Measurements from ENCODE around the gene CASP9.
"Not testable (repeated sequence)": the region's sequence is repeated elsewhere in the genome, so short reads cannot be mapped to it uniquely, and the experiment has no call there.

Gene CASP9

DNA sequence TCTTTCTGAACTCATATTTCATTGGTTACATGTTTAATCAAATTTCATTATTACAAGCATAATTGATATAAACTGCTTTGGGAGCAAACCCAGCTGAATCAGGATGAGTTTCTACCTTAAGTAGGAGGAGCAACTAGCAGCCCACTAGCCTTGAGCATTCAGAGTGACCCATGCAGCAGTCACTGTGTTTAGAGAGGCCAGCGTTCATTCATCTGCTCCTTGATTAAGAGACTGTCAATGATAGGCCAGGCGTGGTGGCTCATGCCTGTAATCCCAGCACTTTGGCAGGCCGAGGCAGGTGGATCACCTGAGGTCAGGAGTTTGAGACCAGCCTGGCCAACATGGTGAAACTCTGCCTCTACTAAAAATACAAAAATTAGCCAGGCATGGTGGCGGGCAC, 65.6 kb downstream of the CASP9 start:
- H3K27me3 ChIP-seq (ENCODE audit: control insufficient read depth in 1 of 2, insufficient read depth in 2 of 2, low read length in 2 of 2); H3K27ac ChIP-seq (ENCODE audit: low read depth, low read length); H3K36me3 ChIP-seq (ENCODE audit: control insufficient read depth in 1 of 2, insufficient read depth in 2 of 2, low read length in 2 of 2); H3K4me3 ChIP-seq (ENCODE audit: low read depth in 1 of 2, low read length in 2 of 2); H3K4me1 ChIP-seq (ENCODE audit: control insufficient read depth in 1 of 2, insufficient read depth in 2 of 2, low read length in 2 of 2); H3K9me3 ChIP-seq (ENCODE audit: control insufficient read depth in 1 of 2, low read length in 2 of 2); H3K9ac ChIP-seq (ENCODE audit: low read depth in 1 of 2, low read length in 2 of 2): not testable (repeated sequence)

DNA sequence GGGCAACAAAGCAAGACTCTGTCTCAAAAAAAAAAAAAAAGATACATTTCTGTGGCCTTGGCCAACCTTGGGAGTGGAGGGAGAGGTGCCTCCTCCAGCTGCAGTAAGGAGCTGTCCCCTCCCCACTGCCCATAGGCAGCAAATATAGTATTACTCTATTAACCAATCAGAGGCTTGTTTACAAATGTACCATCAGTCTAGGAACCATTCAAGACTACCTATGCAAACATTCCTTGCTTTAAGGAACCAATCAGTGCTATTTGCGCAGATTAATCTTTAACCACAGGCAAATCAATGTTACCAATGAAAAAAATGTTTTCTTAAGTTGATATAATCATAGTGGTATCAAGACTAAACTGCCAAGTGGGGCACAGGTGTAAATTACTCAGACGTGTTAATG, 66.4 kb downstream of the CASP9 start:
- H3K9ac ChIP-seq (ENCODE audit: low read depth in 1 of 2, low read length in 2 of 2), result no peak overlapping the region
- H3K4me3 ChIP-seq (ENCODE audit: low read depth in 1 of 2, low read length in 2 of 2), result no peak overlapping the region
- H3K9me3 ChIP-seq (ENCODE audit: control insufficient read depth in 1 of 2, low read length in 2 of 2), result no peaks in the 10 kb centered on the region
- H3K36me3 ChIP-seq (ENCODE audit: control insufficient read depth in 1 of 2, insufficient read depth in 2 of 2, low read length in 2 of 2), result no peaks in the 10 kb centered on the region
- H3K4me1 ChIP-seq (ENCODE audit: control insufficient read depth in 1 of 2, insufficient read depth in 2 of 2, low read length in 2 of 2), result no peaks in the 10 kb centered on the region
- H3K27ac ChIP-seq (ENCODE audit: low read depth, low read length), result no peak overlapping the region
- no peaks in the 10 kb centered on the region for H3K27me3 ChIP-seq (ENCODE audit: control insufficient read depth in 1 of 2, insufficient read depth in 2 of 2, low read length in 2 of 2)

- Histone ChIP-seq H3K27ac (ENCODE audit: low read depth, low read length) (no peak within 1 kb of the TSS), H3K4me1 (ENCODE audit: control insufficient read depth in 1 of 2, insufficient read depth in 2 of 2, low read length in 2 of 2) (no peaks in the 10 kb centered on the region), H3K36me3 (ENCODE audit: control insufficient read depth in 1 of 2, insufficient read depth in 2 of 2, low read length in 2 of 2) (no peaks in the 10 kb centered on the region), H3K9ac (ENCODE audit: low read depth in 1 of 2, low read length in 2 of 2) (no peak within 1 kb of the TSS), H3K27me3 (ENCODE audit: control insufficient read depth in 1 of 2, insufficient read depth in 2 of 2, low read length in 2 of 2) (no peaks in the 10 kb centered on the region), H3K9me3 (ENCODE audit: control insufficient read depth in 1 of 2, low read length in 2 of 2) (no peaks in the 10 kb centered on the region), H3K4me3 (ENCODE audit: low read depth in 1 of 2, low read length in 2 of 2) (no peak within 1 kb of the TSS)
Measured at GRCh38 chr1:15456313-15456954, 67.6 kb downstream of the CASP9 start, which contains the start of gene CELA2A. Gene CELA2A (plus strand): TSS chr1:15456732. CDS start chr1:15456754, 22 bp downstream.

DNA sequence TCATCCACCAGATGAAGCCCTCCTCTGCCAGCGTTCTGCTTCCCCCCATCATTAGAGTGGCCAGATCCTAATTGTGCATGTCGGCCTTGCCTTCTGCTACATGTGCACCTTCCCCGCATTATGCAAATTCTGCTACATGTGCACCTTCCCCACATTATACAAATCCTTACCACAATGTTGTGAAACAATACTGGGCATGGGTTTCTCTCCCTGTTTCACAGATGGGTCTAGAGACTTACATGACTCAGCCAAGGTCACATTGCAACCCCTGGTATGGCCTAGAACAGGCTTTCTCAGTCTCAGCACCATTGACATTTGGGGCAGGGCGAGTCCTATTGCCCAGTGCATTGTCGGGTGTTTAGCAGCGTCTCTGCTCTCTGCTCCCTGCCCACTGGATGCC, 68.5 kb downstream of the CASP9 start:
- H3K27ac ChIP-seq (ENCODE audit: low read depth, low read length), result no peak overlapping the region
- no peaks in the 10 kb centered on the region for H3K27me3 ChIP-seq (ENCODE audit: control insufficient read depth in 1 of 2, insufficient read depth in 2 of 2, low read length in 2 of 2)
- H3K9me3 ChIP-seq (ENCODE audit: control insufficient read depth in 1 of 2, low read length in 2 of 2), result no peaks in the 10 kb centered on the region
- no peaks in the 10 kb centered on the region for H3K36me3 ChIP-seq (ENCODE audit: control insufficient read depth in 1 of 2, insufficient read depth in 2 of 2, low read length in 2 of 2)
- no peak overlapping the region for H3K9ac ChIP-seq (ENCODE audit: low read depth in 1 of 2, low read length in 2 of 2)
- no peaks in the 10 kb centered on the region for H3K4me1 ChIP-seq (ENCODE audit: control insufficient read depth in 1 of 2, insufficient read depth in 2 of 2, low read length in 2 of 2)
- H3K4me3 ChIP-seq (ENCODE audit: low read depth in 1 of 2, low read length in 2 of 2), result no peak overlapping the region

DNA sequence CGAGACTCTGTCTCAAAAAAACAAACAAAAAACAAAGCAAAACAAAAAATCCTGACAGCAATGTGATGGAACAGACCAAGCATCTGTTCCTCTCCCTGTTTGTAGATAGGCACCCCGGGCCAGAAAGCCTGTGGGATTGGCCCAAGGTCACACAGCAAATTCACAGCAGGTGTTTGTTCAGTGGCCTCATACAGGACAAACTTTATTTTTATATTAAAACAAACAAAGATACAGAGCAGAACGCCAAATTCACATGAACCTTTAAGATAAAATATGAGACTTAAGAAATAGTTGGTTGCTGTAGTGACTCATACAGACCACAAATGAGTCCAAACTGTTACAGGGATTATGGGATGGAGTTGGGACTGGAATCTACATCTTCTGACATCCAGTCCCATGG, 69.8 kb downstream of the CASP9 start:
- Histone ChIP-seq H3K27ac (ENCODE audit: low read depth, low read length) (no peak overlapping the region), H3K36me3 (ENCODE audit: control insufficient read depth in 1 of 2, insufficient read depth in 2 of 2, low read length in 2 of 2) (no peaks in the 10 kb centered on the region), H3K9me3 (ENCODE audit: control insufficient read depth in 1 of 2, low read length in 2 of 2) (no peaks in the 10 kb centered on the region), H3K27me3 (ENCODE audit: control insufficient read depth in 1 of 2, insufficient read depth in 2 of 2, low read length in 2 of 2) (no peaks in the 10 kb centered on the region), H3K9ac (ENCODE audit: low read depth in 1 of 2, low read length in 2 of 2) (no peak overlapping the region), H3K4me3 (ENCODE audit: low read depth in 1 of 2, low read length in 2 of 2) (no peak overlapping the region), H3K4me1 (ENCODE audit: control insufficient read depth in 1 of 2, insufficient read depth in 2 of 2, low read length in 2 of 2) (no peaks in the 10 kb centered on the region)

- Histone ChIP-seq H3K27me3 (ENCODE audit: control insufficient read depth in 1 of 2, insufficient read depth in 2 of 2, low read length in 2 of 2) (no peaks in the 10 kb centered on the region), H3K9me3 (ENCODE audit: control insufficient read depth in 1 of 2, low read length in 2 of 2) (no peaks in the 10 kb centered on the region), H3K4me1 (ENCODE audit: control insufficient read depth in 1 of 2, insufficient read depth in 2 of 2, low read length in 2 of 2) (no peaks in the 10 kb centered on the region), H3K4me3 (ENCODE audit: low read depth in 1 of 2, low read length in 2 of 2) (no peak overlapping the region), H3K27ac (ENCODE audit: low read depth, low read length) (no peak overlapping the region), H3K36me3 (ENCODE audit: control insufficient read depth in 1 of 2, insufficient read depth in 2 of 2, low read length in 2 of 2) (no peaks in the 10 kb centered on the region), H3K9ac (ENCODE audit: low read depth in 1 of 2, low read length in 2 of 2) (no peak overlapping the region)
Measured at GRCh38 chr1:15453734-15454133, 70.3 kb downstream of the CASP9 start.

DNA sequence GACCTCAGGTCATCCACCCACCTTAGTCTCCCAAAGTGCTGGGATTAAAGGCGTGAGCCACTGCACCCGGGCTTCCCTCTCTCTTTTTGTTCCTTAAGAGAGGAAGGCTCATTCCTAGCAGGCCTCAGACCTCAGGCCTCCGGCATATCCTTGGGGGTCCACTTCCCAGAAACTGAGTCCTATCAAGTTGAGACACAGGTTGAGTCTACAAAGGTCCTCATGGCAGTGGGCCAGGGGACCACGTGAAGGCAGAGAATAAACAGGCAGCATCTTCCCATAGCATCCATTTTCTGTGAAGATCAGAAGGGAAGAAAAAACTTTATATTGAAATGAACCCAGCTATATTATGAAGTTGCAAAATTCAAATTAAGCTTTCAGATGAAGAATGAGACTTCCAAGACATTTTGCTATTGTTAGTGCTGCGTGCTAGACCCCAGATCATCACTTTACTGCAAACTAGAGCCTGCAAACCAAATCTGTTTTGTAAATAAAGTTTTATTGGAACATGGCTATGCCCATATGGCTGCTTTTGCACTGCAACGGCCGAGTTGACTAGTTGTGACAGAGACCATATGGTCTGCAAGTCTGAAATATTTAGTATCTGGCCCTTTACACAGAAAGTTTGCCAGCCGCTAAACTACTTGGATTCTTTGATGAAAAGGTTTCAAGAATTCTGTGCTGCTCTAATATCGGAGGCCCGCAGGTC, 71.0 kb downstream of the CASP9 start:
- Histone ChIP-seq H3K9ac (ENCODE audit: low read depth in 1 of 2, low read length in 2 of 2) (no peak overlapping the region), H3K27me3 (ENCODE audit: control insufficient read depth in 1 of 2, insufficient read depth in 2 of 2, low read length in 2 of 2) (no peaks in the 10 kb centered on the region), H3K4me1 (ENCODE audit: control insufficient read depth in 1 of 2, insufficient read depth in 2 of 2, low read length in 2 of 2) (no peaks in the 10 kb centered on the region), H3K27ac (ENCODE audit: low read depth, low read length) (no peak overlapping the region), H3K9me3 (ENCODE audit: control insufficient read depth in 1 of 2, low read length in 2 of 2) (no peaks in the 10 kb centered on the region), H3K4me3 (ENCODE audit: low read depth in 1 of 2, low read length in 2 of 2) (no peak overlapping the region), H3K36me3 (ENCODE audit: control insufficient read depth in 1 of 2, insufficient read depth in 2 of 2, low read length in 2 of 2) (no peaks in the 10 kb centered on the region)

GRCh38 chr1:15452216-15452615, 71.8 kb downstream of the CASP9 start:
- Histone ChIP-seq H3K9me3 (ENCODE audit: control insufficient read depth in 1 of 2, low read length in 2 of 2) (no peaks in the 10 kb centered on the region), H3K27me3 (ENCODE audit: control insufficient read depth in 1 of 2, insufficient read depth in 2 of 2, low read length in 2 of 2) (no peaks in the 10 kb centered on the region), H3K4me1 (ENCODE audit: control insufficient read depth in 1 of 2, insufficient read depth in 2 of 2, low read length in 2 of 2) (no peaks in the 10 kb centered on the region)

GRCh38 chr1:15451014-15451722, 72.8 kb downstream of the CASP9 start:
- Histone ChIP-seq H3K4me1 (ENCODE audit: control insufficient read depth in 1 of 2, insufficient read depth in 2 of 2, low read length in 2 of 2) (no peaks in the 10 kb centered on the region), H3K4me3 (ENCODE audit: low read depth in 1 of 2, low read length in 2 of 2) (no peak overlapping the region), H3K9me3 (ENCODE audit: control insufficient read depth in 1 of 2, low read length in 2 of 2) (no peaks in the 10 kb centered on the region), H3K27ac (ENCODE audit: low read depth, low read length) (no peak overlapping the region), H3K9ac (ENCODE audit: low read depth in 1 of 2, low read length in 2 of 2) (no peak overlapping the region), H3K36me3 (ENCODE audit: control insufficient read depth in 1 of 2, insufficient read depth in 2 of 2, low read length in 2 of 2) (no peaks in the 10 kb centered on the region), H3K27me3 (ENCODE audit: control insufficient read depth in 1 of 2, insufficient read depth in 2 of 2, low read length in 2 of 2) (no peaks in the 10 kb centered on the region)

More at GRCh38 chr1:15452216-15452615, 71.8 kb downstream of the CASP9 start:
- Histone ChIP-seq H3K4me3 (ENCODE audit: low read depth in 1 of 2, low read length in 2 of 2) (no peak overlapping the region), H3K36me3 (ENCODE audit: control insufficient read depth in 1 of 2, insufficient read depth in 2 of 2, low read length in 2 of 2) (no peaks in the 10 kb centered on the region), H3K9ac (ENCODE audit: low read depth in 1 of 2, low read length in 2 of 2) (no peak overlapping the region), H3K27ac (ENCODE audit: low read depth, low read length) (no peak overlapping the region)

GRCh38 chr1:15449567-15449966, 74.4 kb downstream of the CASP9 start:
- H3K4me3 ChIP-seq (ENCODE audit: low read depth in 1 of 2, low read length in 2 of 2), result no peak overlapping the region
- no peaks in the 10 kb centered on the region for H3K4me1 ChIP-seq (ENCODE audit: control insufficient read depth in 1 of 2, insufficient read depth in 2 of 2, low read length in 2 of 2)
- H3K27ac ChIP-seq (ENCODE audit: low read depth, low read length), result no peak overlapping the region
- H3K9me3 ChIP-seq (ENCODE audit: control insufficient read depth in 1 of 2, low read length in 2 of 2), result no peaks in the 10 kb centered on the region
- H3K27me3 ChIP-seq (ENCODE audit: control insufficient read depth in 1 of 2, insufficient read depth in 2 of 2, low read length in 2 of 2), result no peaks in the 10 kb centered on the region
- no peak overlapping the region for H3K9ac ChIP-seq (ENCODE audit: low read depth in 1 of 2, low read length in 2 of 2)
- H3K36me3 ChIP-seq (ENCODE audit: control insufficient read depth in 1 of 2, insufficient read depth in 2 of 2, low read length in 2 of 2), result no peaks in the 10 kb centered on the region

Data from duodenal mucosa (tissue), 2 donors.